Activated T-helper 2 cell treated with anti-CD3 and anti-CD28 coated beads, Interferon-gamma antibody, Interleukin-2, Interleukin-4, amounts not matched to agents 10 μg/mL and 5 μg/mL and 100 μg/mL, durations not matched to agents 14 hours and 24 hours and 36 hours (primary cell): ENCODE measurements around the gene TCEA3. TPM values are rescaled to one million over a fixed set of nuclear protein-coding genes. Genes with fewer than 3 reads are reported as not detected.

Experiments
- DNase-seq: peaks from one replicate; pipeline ENCODE4 v3.0.0; 2021; ENCODE audit warnings: low spot score
- H3K27ac Mint-ChIP-seq: one replicate; pipeline ENCODE4 v1.8.0; 2021; ENCODE audit warnings: mixed read lengths
- H3K27me3 Mint-ChIP-seq: one replicate; pipeline ENCODE4 v1.8.0; 2021; ENCODE audit warnings: low read depth, mixed read lengths
- H3K36me3 Mint-ChIP-seq: one replicate; pipeline ENCODE4 v1.8.0; 2021; ENCODE audit warnings: low read depth, mixed read lengths
- H3K4me1 Mint-ChIP-seq: one replicate; pipeline ENCODE4 v1.8.0; 2021; ENCODE audit warnings: low read depth, mixed read lengths
- H3K4me3 Mint-ChIP-seq: one replicate; pipeline ENCODE4 v1.8.0; 2021; ENCODE audit warnings: low read depth, mild to moderate bottlenecking, moderate library complexity, mixed read lengths
- H3K9me3 Mint-ChIP-seq: one replicate; pipeline ENCODE4 v1.8.0; 2021; ENCODE audit warnings: mixed read lengths
- intact Hi-C: fragments of 100-400 bp; cut with micrococcal nuclease; formaldehyde crosslinking; loops from one replicate; pipeline ENCODE4 v1.15.1; 2023
- total RNA-seq: library from RNA; stranded (reverse); gene quantifications from 2 replicates; pipeline ENCODE4 v1.2.3, GENCODE V29; 2022

TCEA3 gene
- total RNA-seq, 1 donor from 2014 or later, result 3.3 TPM

GRCh38 chr1:23358310-23358875, 66.2 kb downstream of the TCEA3 start:
- Mint-ChIP-seq H3K4me3 (no peak overlapping the region), H3K27ac (no peak overlapping the region), H3K27me3 (peaks cover 3% of the 10 kb centered on the region), H3K4me1 (peaks cover 4% of the 10 kb centered on the region), H3K9me3 (peaks cover 69% of the 10 kb centered on the region), H3K36me3 (peaks cover 63% of the 10 kb centered on the region)
- intact Hi-C loops, result no loop called here
- DNase-seq, result no peak

- no peak for DNase-seq
- H3K27me3 Mint-ChIP-seq, result peaks cover 3% of the 10 kb centered on the region
- H3K9me3 Mint-ChIP-seq, result peaks cover 59% of the 10 kb centered on the region
- intact Hi-C loops, result no loop called here
- H3K27ac Mint-ChIP-seq, result no peak overlapping the region
- peaks cover 4% of the 10 kb centered on the region for H3K4me1 Mint-ChIP-seq
- H3K4me3 Mint-ChIP-seq, result no peak overlapping the region
- peaks cover 53% of the 10 kb centered on the region for H3K36me3 Mint-ChIP-seq
Observed at GRCh38 chr1:23357138-23357908, 67.2 kb downstream of the TCEA3 start.

GRCh38 chr1:23356471-23357137, 67.9 kb downstream of the TCEA3 start:
- peaks cover 46% of the 10 kb centered on the region for H3K36me3 Mint-ChIP-seq
- peaks cover 54% of the 10 kb centered on the region for H3K9me3 Mint-ChIP-seq
- H3K4me3 Mint-ChIP-seq, result no peak overlapping the region
- peaks cover 3% of the 10 kb centered on the region for H3K27me3 Mint-ChIP-seq
- intact Hi-C loops, result no loop called here
- DNase-seq, result no peak
- peaks cover 4% of the 10 kb centered on the region for H3K4me1 Mint-ChIP-seq
- H3K27ac Mint-ChIP-seq, result no peak overlapping the region

GRCh38 chr1:23354245-23354644, 70.3 kb downstream of the TCEA3 start:
- intact Hi-C loops, result no loop called here
- H3K4me3 Mint-ChIP-seq, result no peak overlapping the region
- peaks cover 4% of the 10 kb centered on the region for H3K4me1 Mint-ChIP-seq
- H3K36me3 Mint-ChIP-seq, result peaks cover 22% of the 10 kb centered on the region
- DNase-seq, result no peak
- H3K27me3 Mint-ChIP-seq, result peaks cover 3% of the 10 kb centered on the region
- H3K9me3 Mint-ChIP-seq, result peaks cover 30% of the 10 kb centered on the region
- no peak overlapping the region for H3K27ac Mint-ChIP-seq

GRCh38 chr1:23352096-23352695, 72.4 kb downstream of the TCEA3 start:
- intact Hi-C loops, result no loop called here
- Mint-ChIP-seq H3K27me3 (peaks cover 3% of the 10 kb centered on the region), H3K4me3 (no peak overlapping the region), H3K4me1 (peaks cover 4% of the 10 kb centered on the region), H3K36me3 (peaks cover 7% of the 10 kb centered on the region), H3K27ac (no peak overlapping the region), H3K9me3 (peaks cover 15% of the 10 kb centered on the region)
- no peak for DNase-seq

GRCh38 chr1:23345920-23346319, 78.6 kb downstream of the TCEA3 start:
- H3K9me3 Mint-ChIP-seq, result no peaks in the 10 kb centered on the region
- intact Hi-C loops, result no loop called here
- peaks cover 22% of the 10 kb centered on the region for H3K4me1 Mint-ChIP-seq
- DNase-seq, result no peak
- H3K27ac Mint-ChIP-seq, result no peak overlapping the region
- H3K27me3 Mint-ChIP-seq, result no peaks in the 10 kb centered on the region
- peaks cover 23% of the 10 kb centered on the region for H3K36me3 Mint-ChIP-seq
- peak overlapping the region; percentile 30 for H3K4me3 Mint-ChIP-seq

- intact Hi-C loops, result loop anchor here (1.0 to 5.0 kb wide), 2 partner anchors 23 to 243 kb away; no protein-coding TSS in a partner anchor
- H3K27ac Mint-ChIP-seq, result peak overlapping the region; percentile 97
- no peak for DNase-seq
- no peaks in the 10 kb centered on the region for H3K9me3 Mint-ChIP-seq
- H3K36me3 Mint-ChIP-seq, result peaks cover 32% of the 10 kb centered on the region
- H3K4me1 Mint-ChIP-seq, result peaks cover 31% of the 10 kb centered on the region
- peak overlapping the region; percentile 91 for H3K4me3 Mint-ChIP-seq
- no peaks in the 10 kb centered on the region for H3K27me3 Mint-ChIP-seq
Observed at GRCh38 chr1:23344987-23345472, 79.5 kb downstream of the TCEA3 start.

GRCh38 chr1:23344111-23344986, 80.2 kb downstream of the TCEA3 start, which contains the start of gene HNRNPR:
Gene HNRNPR (minus strand): TSS chr1:23344284. CDS start chr1:23341008, 3,276 bp downstream.
- Mint-ChIP-seq H3K4me1 (peaks cover 36% of the 10 kb centered on the region), H3K36me3 (peaks cover 38% of the 10 kb centered on the region), H3K4me3 (peak within 1 kb of the TSS; percentile 92), H3K9me3 (no peaks in the 10 kb centered on the region), H3K27ac (peak within 1 kb of the TSS; percentile 97), H3K27me3 (no peaks in the 10 kb centered on the region)
- peak; percentile 99 for DNase-seq
- intact Hi-C loops, result loop anchor here (1.0 to 5.0 kb wide), 2 partner anchors 24 to 242 kb away; no protein-coding TSS in a partner anchor

GRCh38 chr1:23343221-23344110, 81.1 kb downstream of the TCEA3 start:
- no peaks in the 10 kb centered on the region for H3K27me3 Mint-ChIP-seq
- peaks cover 42% of the 10 kb centered on the region for H3K36me3 Mint-ChIP-seq
- H3K4me1 Mint-ChIP-seq, result peaks cover 43% of the 10 kb centered on the region
- peak; percentile 39 for DNase-seq
- intact Hi-C loops, result loop anchor here (1.0 to 5.0 kb wide), 2 partner anchors 25 to 241 kb away; no protein-coding TSS in a partner anchor
- peak overlapping the region; percentile 92 for H3K4me3 Mint-ChIP-seq
- H3K27ac Mint-ChIP-seq, result peak overlapping the region; percentile 89
- H3K9me3 Mint-ChIP-seq, result no peaks in the 10 kb centered on the region

DNA sequence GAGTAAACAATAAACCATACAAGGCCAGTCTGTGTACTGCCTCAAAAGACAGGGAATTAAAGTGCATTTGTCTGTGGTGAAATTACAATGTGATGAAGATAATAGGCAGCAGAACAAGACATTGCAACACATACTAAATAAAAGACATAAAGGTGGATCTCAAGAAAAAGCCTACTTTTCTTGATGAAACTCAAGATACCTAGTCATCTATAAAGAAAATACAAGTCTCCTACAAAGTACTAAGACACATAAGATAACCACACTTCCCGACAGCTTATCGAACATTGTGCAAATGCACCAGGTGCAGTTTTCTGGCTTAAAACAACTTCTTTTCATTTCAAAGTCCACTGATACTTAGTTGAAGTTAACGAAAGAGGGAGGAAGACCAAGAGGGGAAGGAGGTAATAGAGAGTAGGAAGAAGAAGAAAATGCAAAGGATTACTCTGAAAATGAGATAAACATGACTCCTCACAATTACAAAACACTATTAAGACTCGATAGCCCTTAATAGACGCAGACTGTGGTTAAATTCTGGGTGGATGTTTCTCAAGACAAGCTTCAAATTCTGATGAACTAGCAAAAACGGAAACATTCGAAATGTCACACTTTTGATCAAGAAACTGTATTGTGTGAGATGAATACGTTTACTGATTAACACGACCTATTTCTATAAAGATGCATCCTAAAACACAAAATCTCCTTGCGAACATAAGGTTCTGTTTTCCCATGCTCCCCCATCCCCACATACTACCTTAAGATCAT, 82.4 kb downstream of the TCEA3 start:
- Mint-ChIP-seq H3K9me3 (no peaks in the 10 kb centered on the region), H3K36me3 (peaks cover 55% of the 10 kb centered on the region), H3K27ac (peak overlapping the region; percentile 89), H3K27me3 (no peaks in the 10 kb centered on the region), H3K4me3 (peak overlapping the region; percentile 92), H3K4me1 (peaks cover 50% of the 10 kb centered on the region)
- no peak for DNase-seq
- intact Hi-C loops, result loop anchor here (5.0 kb wide), 1 partner anchor 240 kb away; no protein-coding TSS in a partner anchor
